ENCODE measurements around the gene RNH1. TPM values are rescaled to one million over a fixed set of nuclear protein-coding genes. Genes with fewer than 3 reads are reported as not detected.

The RNH1 gene
- total and polyA plus RNA-seq, 2 experiments from 2014 or later, result 105 to 199 TPM

- Histone ChIP-seq H3K27me3 (no peaks in the 10 kb centered on the region), H3K9me3 (ENCODE audit: low read depth) (no peaks in the 10 kb centered on the region), H2AFZ (no peak overlapping the region), H3K36me3 (replicated peaks; ENCODE audit: insufficient read depth, low read depth) (no peaks in the 10 kb centered on the region), H3K4me3 (no peak overlapping the region), H3K4me1 (ENCODE audit: insufficient read depth) (no peaks in the 10 kb centered on the region), H3K27ac (no peak overlapping the region), H4K20me1 (ENCODE audit: insufficient read depth, poor library complexity, severe bottlenecking) (no peaks in the 10 kb centered on the region), H3K79me2 (no peaks in the 10 kb centered on the region), H3K4me2 (no peak overlapping the region), H3K9me2 (replicated peaks; ENCODE audit: insufficient read depth) (no peaks in the 10 kb centered on the region)
- 91% methylated on average over 9 of the region's 19 CpGs for WGBS (ENCODE audit: low lambda C conversion rate, missing lambda C conversion rate)
- no peak for DNase-seq (ENCODE audit: low spot score)
- TF ChIP-seq EZH2 (IDR thresholded peaks at IDR 0.05; ENCODE audit: borderline replicate concordance), result no peak
- no peak for TF ChIP-seq EZH2phosphoT487 (IDR thresholded peaks at IDR 0.05; ENCODE audit: low read depth, severe bottlenecking, unreplicated experiment)
- TF ChIP-seq CTCF (IDR thresholded peaks at IDR 0.05; ENCODE audit: poor library complexity), result no peak
Observed at GRCh38 chr11:488992-489391, 18.1 kb downstream of the RNH1 start.

- no peaks in the 10 kb centered on the region for H3K9me2 ChIP-seq (replicated peaks; ENCODE audit: insufficient read depth)
- H3K4me2 ChIP-seq, result no peak overlapping the region
- no peaks in the 10 kb centered on the region for H3K27me3 ChIP-seq
- 95% methylated on average over 18 of the region's 19 CpGs for WGBS (ENCODE audit: low lambda C conversion rate, missing lambda C conversion rate)
- no peaks in the 10 kb centered on the region for H3K9me3 ChIP-seq (ENCODE audit: low read depth)
- H3K4me3 ChIP-seq, result no peak overlapping the region
- H3K79me2 ChIP-seq, result no peaks in the 10 kb centered on the region
- DNase-seq (ENCODE audit: low spot score), result no peak
- no peaks in the 10 kb centered on the region for H3K36me3 ChIP-seq (replicated peaks; ENCODE audit: insufficient read depth, low read depth)
- H3K4me1 ChIP-seq (ENCODE audit: insufficient read depth), result no peaks in the 10 kb centered on the region
- no peak for TF ChIP-seq CTCF (IDR thresholded peaks at IDR 0.05; ENCODE audit: poor library complexity)
- H4K20me1 ChIP-seq (ENCODE audit: insufficient read depth, poor library complexity, severe bottlenecking), result no peaks in the 10 kb centered on the region
- H2AFZ ChIP-seq, result no peak overlapping the region
- no peak overlapping the region for H3K27ac ChIP-seq
Observed at GRCh38 chr11:488579-488978, 18.5 kb downstream of the RNH1 start.

- Histone ChIP-seq H4K20me1 (ENCODE audit: insufficient read depth, poor library complexity, severe bottlenecking) (no peaks in the 10 kb centered on the region), H2AFZ (no peak overlapping the region), H3K27ac (no peak overlapping the region), H3K27me3 (no peaks in the 10 kb centered on the region), H3K36me3 (replicated peaks; ENCODE audit: insufficient read depth, low read depth) (no peaks in the 10 kb centered on the region), H3K4me2 (no peak overlapping the region), H3K9me2 (replicated peaks; ENCODE audit: insufficient read depth) (no peaks in the 10 kb centered on the region), H3K4me1 (ENCODE audit: insufficient read depth) (no peaks in the 10 kb centered on the region), H3K4me3 (no peak overlapping the region), H3K79me2 (no peaks in the 10 kb centered on the region), H3K9me3 (ENCODE audit: low read depth) (no peaks in the 10 kb centered on the region)
- TF ChIP-seq EZH2 (IDR thresholded peaks at IDR 0.05; ENCODE audit: borderline replicate concordance), result no peak
- no peak for TF ChIP-seq EZH2phosphoT487 (IDR thresholded peaks at IDR 0.05; ENCODE audit: low read depth, severe bottlenecking, unreplicated experiment)
- TF ChIP-seq CTCF (IDR thresholded peaks at IDR 0.05; ENCODE audit: poor library complexity), result no peak
- DNase-seq (ENCODE audit: low spot score), result no peak
- WGBS (ENCODE audit: low lambda C conversion rate, missing lambda C conversion rate), result 99% methylated on average over 12 of the region's 25 CpGs
Observed at GRCh38 chr11:488062-488461, 19.0 kb downstream of the RNH1 start.

- TF ChIP-seq EZH2 (IDR thresholded peaks at IDR 0.05; ENCODE audit: borderline replicate concordance), result no peak
- no peak for TF ChIP-seq EZH2phosphoT487 (IDR thresholded peaks at IDR 0.05; ENCODE audit: low read depth, severe bottlenecking, unreplicated experiment)
- TF ChIP-seq CTCF (IDR thresholded peaks at IDR 0.05; ENCODE audit: poor library complexity), result no peak
- WGBS (ENCODE audit: low lambda C conversion rate, missing lambda C conversion rate), result 94% methylated on average over 21 of the region's 22 CpGs
- Histone ChIP-seq H3K36me3 (replicated peaks; ENCODE audit: insufficient read depth, low read depth) (no peaks in the 10 kb centered on the region), H3K27me3 (no peaks in the 10 kb centered on the region), H3K4me3 (no peak overlapping the region), H3K4me1 (ENCODE audit: insufficient read depth) (no peaks in the 10 kb centered on the region), H2AFZ (no peak overlapping the region), H3K79me2 (no peaks in the 10 kb centered on the region), H3K27ac (no peak overlapping the region), H4K20me1 (ENCODE audit: insufficient read depth, poor library complexity, severe bottlenecking) (no peaks in the 10 kb centered on the region), H3K9me2 (replicated peaks; ENCODE audit: insufficient read depth) (no peaks in the 10 kb centered on the region), H3K9me3 (ENCODE audit: low read depth) (no peaks in the 10 kb centered on the region), H3K4me2 (no peak overlapping the region)
- DNase-seq (ENCODE audit: low spot score), result no peak
Observed at GRCh38 chr11:487571-488021, 19.4 kb downstream of the RNH1 start.
